Measurements from ENCODE around the gene DDX20.

DDX20 gene

DNA sequence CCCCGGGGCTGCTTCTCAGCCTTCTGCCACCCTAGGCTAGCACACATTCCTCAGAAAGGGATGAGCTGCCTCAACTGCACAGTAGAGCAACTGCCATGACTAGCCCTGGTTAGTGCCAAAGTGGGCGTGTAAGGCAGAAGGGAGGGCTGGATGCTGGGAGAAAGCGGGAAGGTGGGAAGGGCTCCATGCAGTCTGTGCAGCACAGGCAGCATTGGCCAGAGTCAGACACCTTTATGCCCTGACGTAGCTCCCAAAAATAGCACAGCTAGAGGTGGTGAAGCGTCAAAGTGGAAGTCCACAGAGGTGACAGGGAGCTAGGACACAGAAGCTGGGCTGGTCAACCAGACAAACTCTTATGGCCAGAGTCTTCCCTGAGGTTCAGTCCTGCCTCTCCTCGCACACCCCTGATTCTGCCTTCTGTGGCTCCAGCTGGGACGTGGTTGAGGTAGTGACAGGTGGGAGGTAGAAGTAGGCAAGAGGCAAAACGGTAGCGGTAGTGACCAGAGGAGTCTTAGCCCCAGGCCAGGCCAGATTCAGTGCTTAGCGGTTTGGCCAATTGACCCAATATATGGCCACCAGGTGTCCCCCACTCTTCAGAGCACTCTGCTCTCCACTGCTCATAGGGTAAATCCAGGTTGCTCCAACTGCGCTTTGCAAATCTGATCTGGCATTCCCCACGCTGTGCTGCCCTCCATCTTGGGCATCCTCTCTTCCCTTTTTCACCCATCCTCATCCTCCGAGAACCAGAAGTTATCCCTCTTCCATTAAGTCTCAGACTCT lies 45.6 kb downstream of the DDX20 start:
- DNase-seq (no peak), ATAC-seq (replicated peaks) (no peak)
- Mint-ChIP-seq H3K9me3 (peaks cover 2 to 3% of the 10 kb centered on the region in 2 donors), H3K27ac (no peak overlapping the region), H3K27me3 (peaks cover 3 to 16% of the 10 kb centered on the region in 2 donors), H3K4me1 (peaks cover 10 to 12% of the 10 kb centered on the region in 2 donors), H3K4me3 (no peak overlapping the region), H3K36me3 (peaks cover 0 to 3% of the 10 kb centered on the region in 2 donors)

DNA sequence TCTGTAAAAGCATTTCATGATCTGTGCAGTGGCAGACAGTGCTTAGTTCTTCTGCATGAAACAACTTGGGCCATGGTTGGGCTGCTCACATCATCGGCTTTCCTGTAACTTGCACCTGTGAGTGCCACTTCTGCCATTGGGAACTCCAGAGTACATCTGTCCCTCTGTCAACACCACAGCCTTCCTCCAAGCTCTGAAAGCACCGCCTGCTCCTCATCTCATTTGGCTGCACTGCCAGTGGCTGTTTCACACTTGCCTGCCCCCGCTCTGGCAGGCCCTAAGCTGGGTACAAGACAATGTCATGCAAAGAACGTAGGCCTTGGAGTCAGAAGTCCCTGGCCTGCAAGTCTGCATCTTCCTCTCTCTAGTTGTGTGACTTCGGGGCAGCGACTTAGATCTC lies 46.4 kb downstream of the DDX20 start:
- Mint-ChIP-seq H3K27ac (no peak overlapping the region), H3K4me3 (no peak overlapping the region), H3K4me1 (peaks cover 12 to 20% of the 10 kb centered on the region in 2 donors), H3K9me3 (peaks cover 3 to 4% of the 10 kb centered on the region in 2 donors), H3K36me3 (peaks cover 0 to 3% of the 10 kb centered on the region in 2 donors), H3K27me3 (peaks cover 3 to 16% of the 10 kb centered on the region in 2 donors)
- ATAC-seq (replicated peaks) (no peak), DNase-seq (no peak)

DNA sequence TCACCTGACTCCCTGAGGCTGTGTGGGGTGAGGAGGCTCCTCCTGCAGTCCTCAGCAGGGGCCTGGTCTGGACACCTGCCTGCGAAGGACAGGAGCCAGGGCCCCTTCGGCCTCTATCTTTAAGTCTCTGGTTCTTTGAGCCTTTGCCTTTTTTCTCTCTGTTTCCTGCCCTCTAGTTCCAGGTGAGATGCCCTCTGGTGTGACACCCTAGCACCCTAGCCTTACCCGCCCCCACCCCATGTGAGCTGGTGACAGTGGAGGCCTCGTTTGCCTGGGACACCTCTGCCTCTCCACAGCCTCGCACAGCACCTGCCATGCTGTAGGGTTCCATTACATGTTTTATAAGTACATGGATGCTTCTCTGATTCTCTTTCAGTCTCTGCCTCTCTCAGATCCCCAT lies 47.3 kb downstream of the DDX20 start:
- H3K4me3 Mint-ChIP-seq, result no peak overlapping the region
- DNase-seq (no peak), ATAC-seq (replicated peaks) (no peak)
- H3K27me3 Mint-ChIP-seq, result peaks cover 3 to 16% of the 10 kb centered on the region in 2 donors
- peaks cover 3 to 4% of the 10 kb centered on the region in 2 donors for H3K9me3 Mint-ChIP-seq
- H3K36me3 Mint-ChIP-seq, result peaks cover 0 to 3% of the 10 kb centered on the region in 2 donors
- peaks cover 13 to 23% of the 10 kb centered on the region in 2 donors for H3K4me1 Mint-ChIP-seq
- H3K27ac Mint-ChIP-seq, result no peak overlapping the region

DNA sequence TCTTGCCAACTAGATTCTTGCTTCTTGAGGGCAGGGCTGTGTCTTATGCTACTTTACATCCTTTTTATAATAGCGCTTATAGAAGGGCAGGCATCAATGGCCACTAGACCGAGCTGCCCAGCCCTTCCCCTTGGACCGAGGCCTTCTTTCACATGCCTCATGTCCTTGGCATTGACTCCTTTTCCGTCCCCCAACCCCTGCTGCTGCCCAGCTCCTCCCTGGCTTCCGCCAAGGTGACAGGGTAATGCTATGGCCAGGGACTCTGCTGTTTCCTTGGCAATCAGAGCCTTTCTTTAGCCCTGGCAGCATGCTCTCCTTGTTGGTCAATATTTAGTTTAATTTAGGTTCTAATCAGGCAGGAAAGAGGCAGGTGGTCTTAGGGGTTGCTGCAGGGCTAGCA lies 48.2 kb downstream of the DDX20 start:
- Mint-ChIP-seq H3K27ac (no peak overlapping the region), H3K36me3 (peaks cover 0 to 3% of the 10 kb centered on the region in 2 donors)
- no peak for ATAC-seq (replicated peaks)

DNA sequence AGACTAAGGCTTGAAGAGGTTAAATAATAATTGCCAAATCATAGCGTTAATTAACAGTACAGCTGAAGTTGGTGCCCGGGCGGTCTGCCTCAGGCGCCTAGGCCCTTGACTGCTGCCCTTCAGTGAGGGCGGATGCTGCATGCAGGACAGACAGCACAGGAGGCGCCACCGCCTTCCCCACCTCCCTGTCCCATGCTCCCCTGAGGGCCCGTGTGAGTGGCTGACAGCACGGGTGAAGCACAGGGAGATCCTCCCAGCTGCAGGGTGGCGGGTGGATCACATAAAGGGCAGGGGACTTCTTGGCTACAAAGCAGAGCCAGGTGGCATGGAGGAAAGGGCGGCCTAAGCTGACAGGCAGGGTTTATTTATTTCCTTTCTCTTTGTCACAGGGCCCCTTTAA lies 49.1 kb downstream of the DDX20 start:
- ATAC-seq (replicated peaks) (no peak), DNase-seq (no peak)
- peaks cover 0 to 8% of the 10 kb centered on the region in 2 donors for H3K27me3 Mint-ChIP-seq

More for the DNA sequence above, 48.2 kb downstream of the DDX20 start:
- DNase-seq, result no peak
- Mint-ChIP-seq H3K27me3 (peaks cover 3 to 15% of the 10 kb centered on the region in 2 donors), H3K9me3 (peaks cover 4 to 6% of the 10 kb centered on the region in 2 donors), H3K4me1 (peaks cover 18 to 31% of the 10 kb centered on the region in 2 donors), H3K4me3 (no peak overlapping the region)

DNA sequence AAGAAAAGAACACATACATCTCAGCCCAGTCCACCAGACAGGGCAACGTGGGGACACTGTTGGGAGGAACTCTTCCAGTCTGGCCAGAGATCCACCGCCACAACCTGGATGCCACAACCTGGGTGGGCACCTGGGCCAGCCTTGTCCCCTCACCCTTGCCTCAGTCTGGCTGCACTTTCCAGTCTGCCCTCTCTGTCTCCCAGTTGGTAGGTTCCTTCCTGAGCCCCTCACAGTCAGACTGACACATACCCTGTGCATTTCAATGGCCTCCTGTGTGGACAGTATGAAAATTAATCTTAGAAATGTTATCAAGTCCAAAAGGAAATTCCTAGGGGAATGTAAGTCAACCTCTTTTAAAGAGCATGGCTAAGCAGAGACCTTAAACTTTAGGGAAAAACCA lies 49.5 kb downstream of the DDX20 start:
- no peak overlapping the region for H3K27ac Mint-ChIP-seq
- ATAC-seq (replicated peaks), result no peak
- H3K36me3 Mint-ChIP-seq, result no peaks in the 10 kb centered on the region
- no peak overlapping the region for H3K4me3 Mint-ChIP-seq
- H3K9me3 Mint-ChIP-seq, result peaks cover 1 to 3% of the 10 kb centered on the region in 2 donors
- no peak for DNase-seq
- peaks cover 0 to 8% of the 10 kb centered on the region in 2 donors for H3K27me3 Mint-ChIP-seq
- H3K4me1 Mint-ChIP-seq, result peaks cover 19 to 37% of the 10 kb centered on the region in 2 donors

More for the DNA sequence above, 49.1 kb downstream of the DDX20 start:
- Mint-ChIP-seq H3K27ac (no peak overlapping the region), H3K4me1 (peaks cover 19 to 37% of the 10 kb centered on the region in 2 donors), H3K4me3 (no peak overlapping the region), H3K36me3 (no peaks in the 10 kb centered on the region), H3K9me3 (peaks cover 1 to 3% of the 10 kb centered on the region in 2 donors)

DNA sequence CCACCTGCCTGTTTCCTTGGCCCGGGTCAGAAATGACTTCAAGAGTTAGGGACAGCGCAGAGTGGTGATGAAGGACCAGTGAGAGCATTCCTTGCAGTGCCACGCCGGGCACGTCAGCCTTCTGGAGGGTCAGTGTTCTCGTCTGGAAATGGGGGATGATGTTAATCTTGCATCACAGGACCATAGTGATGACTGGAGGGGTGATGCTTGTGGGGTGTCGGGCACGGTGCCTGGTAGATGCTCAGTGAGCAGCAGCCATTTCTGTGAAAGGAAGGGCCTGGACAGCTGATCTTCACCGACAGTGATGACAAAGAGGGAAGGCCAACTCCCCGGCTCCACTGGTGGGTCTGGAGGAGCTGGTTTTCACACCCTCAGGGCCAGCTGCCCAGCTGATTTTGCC lies 56.2 kb downstream of the DDX20 start:
- peaks cover 4 to 17% of the 10 kb centered on the region in 2 donors for H3K27me3 Mint-ChIP-seq
- H3K9me3 Mint-ChIP-seq, result peaks cover under 1 to 3% of the 10 kb centered on the region in 2 donors
- DNase-seq, result no peak
- H3K4me3 Mint-ChIP-seq, result no peak overlapping the region
- no peaks in the 10 kb centered on the region for H3K36me3 Mint-ChIP-seq
- no peak for ATAC-seq (replicated peaks)
- no peak overlapping the region for H3K27ac Mint-ChIP-seq
- H3K4me1 Mint-ChIP-seq, result peaks cover 13 to 19% of the 10 kb centered on the region in 2 donors

DNA sequence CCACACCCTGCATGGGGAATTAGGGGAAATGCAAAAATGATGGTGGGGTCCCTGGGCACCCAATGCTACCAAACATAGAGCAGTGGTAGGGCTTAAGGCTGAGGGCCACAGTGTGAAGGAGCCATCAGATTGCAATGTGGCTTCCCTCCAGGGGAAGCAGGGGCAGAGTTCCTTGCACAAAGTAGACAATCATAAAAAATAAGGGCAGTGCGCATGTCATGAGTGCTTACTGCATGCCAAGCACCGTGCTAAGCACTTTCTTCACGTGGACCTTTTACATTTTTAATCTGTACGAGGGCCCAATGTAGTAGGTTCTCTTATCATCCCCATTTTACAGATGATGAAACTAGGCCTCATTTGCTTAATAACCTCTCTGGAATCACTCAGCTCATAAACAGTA lies 56.6 kb downstream of the DDX20 start:
- no peak overlapping the region for H3K4me3 Mint-ChIP-seq

DNA sequence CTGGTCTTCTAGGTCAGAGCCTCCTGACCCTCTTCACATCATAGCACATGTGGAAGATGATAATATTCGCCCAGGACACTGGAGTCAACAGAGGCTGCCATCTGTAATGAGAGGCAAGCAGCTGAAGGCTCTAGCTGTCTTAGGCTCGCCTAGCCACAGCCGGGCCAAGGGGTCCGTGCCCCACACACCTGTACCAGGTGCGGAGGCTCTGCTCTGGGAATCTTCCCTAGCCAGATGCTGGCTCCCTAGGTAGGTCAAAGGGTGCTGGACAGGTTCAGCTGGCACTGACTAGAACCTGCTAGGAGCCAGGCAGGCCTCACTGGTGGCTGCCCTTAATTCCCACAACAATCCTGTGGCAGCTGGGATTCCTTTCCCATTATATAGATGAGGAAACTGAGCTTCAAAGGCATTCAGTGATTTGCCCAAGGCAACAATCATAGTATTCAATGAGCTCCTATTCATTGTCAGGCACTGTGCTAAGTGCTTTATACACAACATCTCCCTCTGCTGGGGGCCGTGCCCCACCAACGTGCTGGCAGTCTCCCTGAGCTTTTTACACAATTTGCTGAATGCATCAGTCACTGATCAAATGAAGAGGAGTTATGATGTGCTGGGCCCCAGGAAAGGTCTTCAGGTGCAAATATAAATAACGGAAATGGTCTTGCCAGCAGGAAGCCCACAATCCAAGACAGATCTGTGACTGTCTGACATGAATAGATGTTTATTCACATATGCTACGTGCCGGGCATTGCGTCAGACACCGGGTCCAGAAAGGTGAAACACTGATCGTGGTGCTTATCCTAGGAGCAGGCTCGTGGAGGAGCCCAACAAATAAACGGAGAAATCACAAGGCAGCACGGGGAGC lies 58.0 kb downstream of the DDX20 start:
- Mint-ChIP-seq H3K9me3 (no peaks in the 10 kb centered on the region), H3K27me3 (peaks cover 4 to 22% of the 10 kb centered on the region in 2 donors), H3K4me3 (no peak overlapping the region), H3K27ac (no peak overlapping the region), H3K4me1 (peaks cover 8 to 9% of the 10 kb centered on the region in 2 donors), H3K36me3 (no peaks in the 10 kb centered on the region)
- ATAC-seq (replicated peaks), result no peak
- no peak for DNase-seq

More for the DNA sequence above, 56.6 kb downstream of the DDX20 start:
- no peak for DNase-seq
- H3K9me3 Mint-ChIP-seq, result peaks cover 0 to 3% of the 10 kb centered on the region in 2 donors
- peaks cover 4 to 17% of the 10 kb centered on the region in 2 donors for H3K27me3 Mint-ChIP-seq
- peaks cover 12 to 17% of the 10 kb centered on the region in 2 donors for H3K4me1 Mint-ChIP-seq
- H3K36me3 Mint-ChIP-seq, result no peaks in the 10 kb centered on the region
- H3K27ac Mint-ChIP-seq, result no peak overlapping the region
- ATAC-seq (replicated peaks), result no peak

DNA sequence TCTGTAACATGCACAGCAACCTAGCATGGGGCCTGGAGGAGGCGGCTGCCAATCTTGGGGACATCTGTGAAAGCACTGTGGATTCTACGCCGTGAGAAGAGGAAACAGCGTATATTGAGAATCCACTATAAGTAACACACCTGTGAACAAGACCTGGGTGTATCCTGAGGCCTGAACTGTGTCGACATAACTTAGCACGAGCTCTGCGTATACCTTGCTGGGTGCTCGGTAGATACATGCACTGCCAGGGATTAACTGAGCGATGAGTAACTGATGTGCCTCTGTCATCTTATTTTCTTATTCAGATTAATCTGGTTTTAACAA lies 58.6 kb downstream of the DDX20 start:
- no peak overlapping the region for H3K4me3 Mint-ChIP-seq
- peaks cover 3 to 4% of the 10 kb centered on the region in 2 donors for H3K4me1 Mint-ChIP-seq
- no peaks in the 10 kb centered on the region for H3K36me3 Mint-ChIP-seq
- ATAC-seq (replicated peaks) (no peak), DNase-seq (no peak)
- peaks cover 4 to 26% of the 10 kb centered on the region in 2 donors for H3K27me3 Mint-ChIP-seq
- no peaks in the 10 kb centered on the region for H3K9me3 Mint-ChIP-seq
- no peak overlapping the region for H3K27ac Mint-ChIP-seq

DNA sequence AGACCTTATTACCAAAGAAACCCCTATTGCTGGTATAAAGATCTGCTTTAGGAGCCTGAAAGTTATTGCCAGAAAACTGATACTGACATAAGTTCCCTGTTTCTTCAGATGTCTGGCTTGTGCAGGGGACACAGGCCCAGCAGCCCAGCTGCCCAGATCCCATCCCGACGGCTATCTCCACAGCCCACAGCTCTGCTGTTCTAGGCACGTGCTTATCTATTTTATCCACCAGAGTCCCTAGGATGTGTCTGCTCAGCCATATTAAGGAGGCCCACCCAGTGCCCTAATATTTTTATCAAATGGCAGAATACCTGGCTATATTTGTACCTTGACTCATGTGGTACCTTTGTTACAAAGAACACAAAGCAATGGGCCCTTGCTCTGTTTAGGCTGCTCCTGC lies 58.9 kb downstream of the DDX20 start:
- H3K27me3 Mint-ChIP-seq, result peaks cover 5 to 26% of the 10 kb centered on the region in 2 donors
- peaks cover 0 to 4% of the 10 kb centered on the region in 2 donors for H3K4me1 Mint-ChIP-seq
- no peaks in the 10 kb centered on the region for H3K9me3 Mint-ChIP-seq
- H3K27ac Mint-ChIP-seq, result no peak overlapping the region
- no peak for DNase-seq
- no peaks in the 10 kb centered on the region for H3K36me3 Mint-ChIP-seq
- ATAC-seq (replicated peaks), result no peak
- no peak overlapping the region for H3K4me3 Mint-ChIP-seq
